NCI-H526 (cell line): ENCODE measurements around the gene CDK14.

Experiments used
- DNase-seq, 2 experiments: peaks; one replicate each; lab custom pipeline; 2025; lab: John Stamatoyannopoulos, UW

CDK14 gene

DNA sequence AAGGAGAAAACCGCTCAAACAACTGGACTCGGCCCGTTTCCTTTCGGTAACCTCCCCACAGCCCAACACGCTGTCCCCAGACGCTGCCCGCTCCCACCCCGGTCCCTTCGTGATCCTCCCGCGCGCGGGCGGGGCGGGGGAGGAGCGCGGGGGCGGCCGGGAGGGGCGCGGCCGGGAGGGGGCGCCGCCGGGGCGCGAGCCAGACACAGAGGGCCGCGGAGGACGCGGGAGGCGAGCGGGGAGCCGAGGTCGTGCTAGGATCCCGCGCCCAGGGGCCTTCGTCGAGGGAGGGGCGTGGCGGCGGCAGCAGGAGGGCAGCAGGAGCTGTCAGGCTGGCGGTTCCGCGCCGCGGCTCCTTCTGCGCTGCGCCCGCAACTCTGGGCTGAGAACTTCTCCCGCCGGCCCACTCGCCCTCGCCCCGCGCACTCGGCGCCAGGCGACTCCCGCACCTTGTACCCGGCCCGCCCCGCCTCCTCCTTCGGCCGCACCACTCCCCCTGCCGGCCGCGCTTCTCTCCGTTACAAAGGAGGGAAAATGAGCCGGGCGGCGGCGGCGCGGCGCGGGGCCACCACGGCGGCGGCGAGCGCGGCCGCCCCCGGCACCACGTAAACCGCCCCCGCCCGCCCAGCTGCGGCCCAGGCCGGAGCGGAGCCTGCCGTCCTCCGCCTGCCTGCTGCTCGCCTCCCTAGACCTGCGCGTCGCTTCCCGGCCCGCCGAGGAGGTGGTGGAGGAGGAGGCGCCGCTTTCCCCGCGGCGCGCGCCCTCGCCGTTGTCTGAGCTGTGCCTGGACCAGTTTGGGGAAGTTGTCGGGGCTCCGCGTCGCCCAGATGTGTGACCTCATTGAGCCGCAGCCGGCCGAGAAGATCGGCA lies at the start of gene CDK14:
CDK14 (plus strand) TSS at position 521 of the 870 bp plus-strand sequence; CDS start at position 828, 307 bp downstream.
- DNase-seq: peak; percentile 69 to 95

DNA sequence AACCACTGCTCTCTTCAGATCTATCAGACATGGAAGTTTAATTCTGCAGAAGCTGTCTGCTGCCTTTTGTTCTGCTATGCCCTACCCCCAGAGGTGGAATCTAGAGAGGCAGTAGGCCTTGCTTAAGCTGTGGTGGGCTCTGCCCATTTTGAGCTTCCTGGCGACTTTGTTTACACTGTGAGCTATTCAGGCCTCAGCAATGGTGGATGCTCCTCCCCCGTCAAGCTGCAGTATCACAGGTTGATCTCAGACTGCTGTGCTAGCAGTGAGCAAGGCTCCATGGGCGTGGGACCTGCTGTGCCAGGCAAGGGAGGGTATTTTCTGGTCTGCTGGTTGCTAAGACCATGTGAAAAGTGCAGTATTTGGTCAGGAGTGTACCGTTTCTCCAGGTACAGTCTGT lies 45.1 kb upstream of the CDK14 start:
- DNase-seq: peak in 1 of 2 experiments; percentile 10

DNA sequence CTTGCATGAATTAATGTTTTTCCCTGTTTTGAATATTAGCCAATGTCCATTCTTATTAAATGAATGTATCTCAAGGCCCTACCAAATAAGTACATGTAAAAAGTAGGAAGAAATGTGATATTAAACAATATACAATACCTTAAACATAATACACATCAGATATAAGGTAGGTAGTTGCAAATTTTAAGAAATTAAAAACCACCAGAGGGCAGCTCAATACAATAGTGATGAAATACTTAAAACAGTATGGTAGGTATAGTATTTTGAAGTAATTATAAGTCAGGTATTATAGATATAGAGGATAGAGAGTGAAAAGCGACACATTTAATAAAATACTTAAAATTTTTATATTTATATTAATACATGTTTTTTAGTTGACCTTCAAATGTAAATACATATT lies 43.6 kb upstream of the CDK14 start:
- peak in 1 of 2 experiments; percentile 37 for DNase-seq

DNA sequence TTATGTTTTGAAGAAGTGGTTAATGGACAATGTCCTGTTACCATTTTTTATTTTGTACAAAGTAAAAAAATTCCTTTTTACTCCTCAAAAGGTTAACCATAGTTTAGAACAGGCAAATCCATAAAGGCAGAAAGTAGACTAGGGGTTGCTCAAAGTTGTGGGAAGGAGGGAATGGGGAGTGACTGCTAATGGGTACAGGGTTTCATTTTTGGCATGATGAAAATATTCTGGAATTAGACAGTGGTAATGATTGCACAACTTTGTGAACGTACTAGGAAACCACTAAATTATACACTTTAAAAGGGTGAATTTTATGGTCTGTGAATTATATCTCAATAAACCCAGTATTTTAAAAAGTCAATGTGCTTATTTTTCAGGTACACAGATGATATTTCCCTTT lies 35.4 kb upstream of the CDK14 start:
- no peak for DNase-seq

DNA sequence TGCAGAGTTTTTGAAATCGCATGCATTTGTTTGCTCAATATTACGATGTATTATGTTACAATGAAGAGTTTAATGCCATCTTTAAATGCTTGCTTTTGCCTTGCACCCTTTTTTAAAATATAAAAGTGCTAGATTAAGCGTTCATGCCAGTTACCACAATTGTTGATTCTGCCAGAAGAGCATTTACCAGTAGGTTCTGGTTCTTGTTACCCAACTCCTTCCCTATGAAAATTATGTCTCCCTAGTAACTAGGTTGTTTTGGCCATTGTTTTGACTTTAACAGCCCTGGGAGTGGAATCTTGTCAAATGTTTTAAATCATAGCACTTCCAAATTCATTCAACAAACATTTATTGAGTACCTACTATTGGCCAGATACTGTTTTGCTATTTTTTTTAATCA lies 32.8 kb upstream of the CDK14 start:
- no peak for DNase-seq

DNA sequence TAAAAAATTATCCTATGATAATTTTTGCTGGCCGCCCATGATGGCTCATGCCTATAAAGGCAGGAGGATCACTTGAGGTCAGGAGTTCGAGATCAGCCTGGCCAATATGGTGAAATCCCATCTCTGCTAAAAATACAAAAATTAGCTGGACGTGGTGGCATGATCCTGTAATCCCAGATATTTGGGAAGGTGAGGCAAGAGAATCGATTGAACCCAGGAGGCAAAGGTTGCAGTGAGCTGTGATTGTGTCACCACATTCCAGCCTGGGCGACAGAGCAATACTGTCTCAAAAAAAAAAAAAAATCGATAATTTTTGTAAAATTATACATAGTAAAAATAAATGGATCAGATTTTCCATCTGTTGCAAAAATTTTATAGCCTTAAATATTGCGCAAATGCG lies 31.7 kb upstream of the CDK14 start:
- no peak for DNase-seq

DNA sequence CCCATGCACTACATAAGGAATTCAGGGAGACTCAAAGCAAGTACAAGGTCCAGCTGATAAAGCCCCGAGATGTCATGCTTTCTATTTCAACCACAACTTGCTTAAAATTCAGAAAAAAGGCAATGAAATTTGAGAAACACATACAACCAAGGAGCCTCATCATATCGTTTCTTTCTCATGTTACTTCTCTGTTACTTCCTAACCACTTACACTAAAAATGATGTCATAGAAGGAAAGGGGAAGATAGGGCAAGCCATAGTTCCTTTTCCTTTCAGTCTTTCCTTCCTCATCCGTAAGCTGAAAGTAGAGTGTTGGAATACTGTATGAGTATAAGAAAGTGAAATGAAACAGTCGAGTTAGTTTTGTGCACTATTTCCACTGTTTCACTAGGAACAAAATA lies 27.9 kb upstream of the CDK14 start:
- DNase-seq: no peak

DNA sequence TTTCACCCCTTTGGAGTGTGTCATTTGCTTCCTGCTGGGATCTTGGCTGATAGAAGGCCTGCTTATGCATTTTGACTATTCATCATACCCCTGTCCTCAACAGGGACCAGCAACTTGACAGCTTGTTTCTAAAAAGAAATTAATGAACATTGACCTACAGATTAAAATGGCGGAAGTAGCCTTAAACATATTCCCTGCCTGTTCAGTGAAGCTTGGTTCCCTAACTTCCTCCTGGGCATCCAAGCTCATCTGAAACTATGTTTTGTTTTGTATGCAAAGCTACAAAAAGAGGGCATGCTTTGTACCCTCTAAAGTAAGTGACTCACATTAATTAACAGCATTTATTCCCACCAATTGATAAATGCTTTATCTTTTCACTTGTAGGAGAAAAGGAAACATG lies 26.8 kb upstream of the CDK14 start:
- DNase-seq: no peak

DNA sequence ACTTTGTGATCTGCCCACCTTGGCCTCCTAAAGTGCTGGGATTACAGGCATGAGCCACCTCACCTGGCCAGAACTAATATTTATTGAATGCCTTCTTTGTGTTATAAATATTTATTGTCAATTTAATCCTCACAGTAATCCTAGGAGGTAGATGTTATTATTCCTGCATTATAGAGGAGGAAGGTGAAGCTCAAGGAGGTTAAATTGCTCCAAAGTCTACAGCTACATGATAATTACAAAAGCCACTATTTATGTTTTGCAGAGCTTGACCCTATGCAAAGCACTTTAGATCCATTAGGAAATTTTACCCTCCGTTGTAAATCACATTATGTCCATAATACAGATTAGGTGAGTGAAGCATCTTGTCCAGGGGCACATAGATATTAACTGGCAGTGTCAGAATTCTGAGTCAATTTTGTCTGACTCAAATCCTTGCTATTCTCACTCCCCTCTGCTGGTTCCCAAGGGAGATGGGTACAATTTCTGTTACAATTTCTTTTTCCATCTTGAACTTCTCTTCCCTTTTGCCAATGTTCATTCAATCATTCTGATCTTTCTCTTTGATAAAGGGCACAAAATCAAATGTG lies 25.7 kb upstream of the CDK14 start:
- DNase-seq: no peak

DNA sequence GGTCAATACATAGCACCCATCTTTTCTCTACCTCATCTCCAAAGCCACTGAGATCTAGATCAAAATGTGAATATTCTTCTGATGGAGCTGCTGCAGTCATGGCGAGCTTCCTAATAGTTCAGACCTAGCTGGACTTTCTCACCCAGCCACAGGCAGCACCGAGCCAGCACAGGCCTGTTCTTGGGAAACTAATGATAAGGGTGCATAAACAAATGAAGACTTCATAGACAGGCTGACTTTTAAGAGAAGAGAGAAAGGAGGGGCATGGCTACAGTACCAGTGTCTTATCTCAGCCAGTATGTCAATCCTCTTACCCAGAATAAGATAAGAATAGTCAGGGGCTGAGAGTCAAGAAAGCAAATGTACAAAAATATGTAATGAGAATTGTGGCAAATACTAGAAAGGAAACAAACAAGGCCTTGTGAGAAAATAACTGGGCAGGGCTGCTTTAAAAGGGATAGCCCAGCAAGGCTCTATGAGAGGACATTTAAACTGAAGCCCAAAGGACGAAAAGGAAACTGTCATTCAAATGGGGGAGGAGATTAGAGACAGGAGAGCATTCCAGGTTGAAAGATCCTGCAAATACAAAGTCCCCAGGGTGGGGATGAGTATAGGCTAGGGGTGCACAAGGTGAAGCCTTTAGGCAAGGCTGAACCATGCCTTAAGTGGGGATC lies 21.8 kb upstream of the CDK14 start:
- DNase-seq: peak in 1 of 2 experiments; percentile 22

DNA sequence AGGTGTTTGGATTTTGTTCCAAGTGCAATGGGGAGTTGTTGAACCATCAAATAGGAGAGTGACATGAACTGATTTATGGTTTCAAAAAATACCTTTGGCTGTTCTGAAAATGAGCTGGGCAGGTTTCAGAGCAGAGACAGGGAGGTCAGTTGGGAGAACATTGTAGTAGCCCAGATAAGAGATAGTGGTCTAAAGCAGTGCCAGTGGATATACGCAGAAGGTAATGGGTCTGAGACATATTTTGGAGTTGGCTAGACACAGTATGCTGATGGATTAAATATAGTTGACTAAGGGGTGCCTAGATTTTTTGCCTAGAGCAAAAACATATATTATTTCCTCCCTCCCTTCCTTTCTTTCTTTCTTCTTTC lies 21.3 kb upstream of the CDK14 start:
- no peak for DNase-seq

DNA sequence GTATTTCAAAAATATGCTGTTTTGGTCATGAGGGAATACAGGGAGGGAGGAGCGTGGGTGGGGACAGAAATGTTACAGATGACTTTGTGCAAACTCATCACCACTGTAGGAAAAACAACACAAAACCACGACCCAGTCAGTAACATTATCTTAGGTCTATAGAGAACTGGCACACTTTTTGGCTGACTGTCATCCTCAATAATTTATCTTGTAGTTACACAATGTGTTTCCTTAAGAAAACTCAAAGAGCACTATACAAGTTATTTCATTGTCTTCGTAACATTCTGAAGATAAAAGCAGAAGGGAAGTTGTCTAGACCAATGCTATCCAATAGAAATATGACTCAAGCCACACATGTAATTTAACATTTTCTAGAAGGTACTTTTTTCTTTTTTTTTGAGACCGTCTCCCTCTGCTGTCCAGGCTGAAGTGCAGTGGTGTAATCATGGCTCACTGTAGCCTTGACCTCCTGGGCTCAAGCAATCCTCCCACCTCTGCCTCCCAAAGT lies 16.9 kb upstream of the CDK14 start:
- peak; percentile 28 to 46 for DNase-seq

DNA sequence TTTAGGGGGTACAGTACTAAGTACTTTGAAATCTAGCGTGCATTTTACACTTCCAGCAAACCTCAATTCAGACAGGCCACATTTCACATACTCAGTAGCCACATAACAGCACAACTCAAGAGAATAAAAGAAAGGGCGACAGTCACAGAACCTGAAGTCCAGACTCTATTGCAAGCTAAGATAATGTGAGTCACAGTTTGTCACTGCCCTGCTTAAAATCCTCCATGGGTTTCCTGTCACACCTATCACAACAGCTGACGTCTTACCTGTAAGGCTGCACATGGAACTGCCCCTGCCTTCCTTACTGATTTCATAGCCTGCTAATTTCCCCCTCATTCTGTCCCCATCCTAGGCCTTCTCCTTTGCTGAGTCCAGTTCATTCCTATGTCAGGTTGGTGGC lies 16.1 kb upstream of the CDK14 start:
- no peak for DNase-seq

DNA sequence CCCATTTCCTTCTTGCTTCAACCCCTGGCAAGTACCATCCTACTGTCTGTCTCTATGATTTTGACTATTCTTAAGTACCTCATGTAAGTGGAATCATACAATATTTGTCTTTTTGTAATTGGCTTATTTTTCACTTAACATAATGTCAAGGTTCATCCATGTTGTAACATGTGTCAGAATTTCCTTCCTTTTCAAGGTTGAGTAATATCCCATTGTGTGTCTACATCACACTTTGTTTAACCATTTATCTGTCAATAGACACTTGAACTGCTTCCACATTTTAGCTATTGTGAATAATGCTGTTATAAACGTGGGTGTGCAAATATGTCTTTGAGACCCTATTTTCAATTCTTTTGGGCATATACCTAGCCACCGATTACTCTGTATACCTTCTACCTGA lies 14.0 kb upstream of the CDK14 start:
- no peak for DNase-seq

DNA sequence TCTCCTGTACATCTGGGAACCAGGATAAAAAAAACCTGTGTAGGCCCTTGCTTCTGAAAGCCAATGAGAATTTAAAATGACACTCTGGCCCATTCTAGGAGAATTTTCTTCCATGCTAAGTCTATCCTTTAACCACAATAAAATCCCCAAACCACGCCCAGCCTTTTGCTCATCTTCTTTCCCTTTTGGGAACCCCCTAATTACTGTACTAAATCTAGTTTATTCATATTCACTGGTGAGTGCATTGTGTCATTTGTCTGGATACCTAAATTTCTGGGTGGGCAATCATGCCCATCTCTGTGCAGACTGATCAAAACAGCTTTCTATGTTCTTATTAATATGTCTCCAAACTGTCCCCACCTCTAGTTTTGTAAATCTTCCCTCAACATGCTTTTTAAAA lies 11.7 kb upstream of the CDK14 start:
- no peak for DNase-seq

DNA sequence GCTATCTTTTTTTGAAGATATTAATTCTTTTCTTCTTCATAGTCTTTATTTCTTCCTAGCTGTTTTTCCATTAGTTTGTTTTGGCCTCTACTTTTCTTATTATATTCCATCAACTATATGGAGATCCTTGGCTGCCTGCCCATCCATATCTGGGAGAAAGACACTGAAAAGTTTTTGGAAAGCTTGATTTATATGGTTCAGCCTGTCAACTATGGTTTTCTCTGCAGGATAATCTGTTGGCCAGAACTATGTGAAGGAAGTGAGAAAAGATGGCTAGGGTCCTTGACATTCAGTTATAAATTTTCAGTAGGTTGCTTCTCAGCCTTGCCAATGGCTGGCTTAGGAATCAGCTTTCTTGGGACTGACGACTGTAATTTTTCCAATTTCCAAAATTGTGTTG lies 10.0 kb upstream of the CDK14 start:
- no peak for DNase-seq

DNA sequence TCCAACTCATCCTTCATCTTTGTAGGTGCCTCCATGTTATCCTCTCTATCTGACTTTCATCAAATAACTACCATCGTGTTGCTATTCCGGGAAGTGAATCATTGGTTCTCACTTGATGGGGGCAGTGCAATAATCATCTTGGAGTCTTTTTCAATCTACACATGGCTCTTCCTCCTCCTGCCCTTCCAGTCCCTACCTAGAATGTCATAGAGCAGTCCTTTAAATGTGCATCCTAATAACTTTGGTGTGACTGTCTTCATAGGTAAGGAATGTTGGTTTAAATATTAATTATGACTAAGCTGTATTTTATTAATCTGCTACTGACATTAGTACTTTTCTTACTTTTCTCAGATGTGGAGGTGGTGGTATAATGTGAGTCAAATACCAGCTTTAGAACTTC lies 8.4 kb upstream of the CDK14 start:
- DNase-seq: no peak

DNA sequence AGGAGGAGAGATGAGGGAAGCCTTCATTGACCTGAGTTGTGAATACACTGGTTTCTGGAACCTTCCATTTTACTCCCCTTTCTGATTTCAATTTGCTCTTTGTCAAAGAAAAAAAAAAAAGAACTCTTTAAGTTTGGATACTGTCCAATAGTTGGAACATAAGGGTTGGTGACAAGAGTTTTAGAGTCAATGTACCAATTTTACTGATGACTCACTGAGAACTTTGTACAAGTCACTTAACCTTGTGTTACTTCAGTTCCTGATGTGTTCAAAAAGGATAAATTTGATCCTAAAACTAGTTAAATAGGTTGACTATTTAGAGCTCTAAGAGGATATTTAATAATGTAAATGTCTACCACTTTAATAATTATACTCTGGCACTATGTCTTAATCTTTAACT lies 4.1 kb upstream of the CDK14 start:
- no peak for DNase-seq

DNA sequence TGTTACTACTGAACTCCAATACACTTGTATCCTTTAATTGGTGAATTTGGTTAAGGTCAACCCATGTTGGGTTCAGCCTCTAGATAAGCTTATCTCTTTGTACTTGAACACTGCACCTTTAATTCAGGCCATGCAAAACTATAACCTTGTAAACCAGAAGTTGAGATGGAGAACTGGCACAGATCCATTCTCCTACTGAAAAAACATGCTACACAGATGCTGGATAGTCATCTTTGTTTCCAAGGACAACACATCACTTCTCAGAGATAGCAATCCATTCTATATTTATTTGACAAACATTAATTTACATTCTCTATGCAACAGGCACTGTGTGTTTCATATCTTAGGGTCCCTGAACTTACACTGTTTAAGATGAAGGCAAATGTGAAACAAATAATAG lies 2.9 kb upstream of the CDK14 start:
- DNase-seq: peak; percentile 52 to 72

DNA sequence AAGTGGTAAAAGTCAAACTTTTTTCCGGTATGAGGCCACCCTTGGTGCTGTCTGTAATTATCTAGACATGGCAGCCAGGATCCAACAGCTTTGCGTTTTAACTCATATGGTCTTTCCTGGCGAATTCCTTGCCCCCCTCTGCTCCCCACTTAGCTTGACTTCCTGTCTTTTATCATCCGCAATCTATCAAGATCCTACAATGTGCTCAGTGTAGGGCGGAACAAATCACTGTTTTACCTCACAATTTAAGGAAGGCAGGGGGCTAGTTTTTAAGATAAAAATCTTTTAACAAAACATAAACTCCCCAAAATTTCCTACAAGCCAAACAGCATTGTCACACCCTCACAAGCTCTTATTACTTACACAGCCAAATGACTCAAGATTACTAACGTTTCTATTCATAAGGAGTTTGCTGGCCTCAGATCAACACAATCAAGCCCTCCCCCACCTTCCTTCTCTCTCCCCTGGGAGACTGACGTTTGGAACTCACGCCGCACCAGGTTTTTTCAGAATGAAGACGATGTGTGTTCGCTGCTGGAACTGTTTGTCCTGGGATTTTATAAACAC lies 1.3 kb upstream of the CDK14 start:
- DNase-seq: peak; percentile 70 to 78

DNA sequence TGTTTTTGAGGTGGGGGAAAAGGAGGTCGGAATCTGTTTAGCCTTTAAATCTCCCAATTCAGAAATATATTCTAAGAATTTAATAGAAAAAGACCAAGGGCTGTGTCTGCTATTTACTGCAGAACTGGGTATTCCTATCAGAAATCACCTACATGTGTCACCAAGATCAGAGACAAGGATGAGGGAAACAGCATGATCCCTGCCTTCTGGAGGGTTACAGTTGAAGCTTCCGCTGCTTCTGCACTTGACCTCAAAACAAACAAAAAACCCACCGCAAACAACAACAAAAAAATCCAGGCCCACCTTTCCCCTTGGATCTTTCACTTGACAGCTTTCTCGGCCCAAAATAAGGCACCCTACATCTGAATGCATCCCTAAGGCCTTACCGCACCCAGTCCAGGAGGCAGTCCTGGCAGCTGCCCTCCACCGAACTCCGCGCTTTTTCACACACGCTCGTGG lies 750 bp upstream of the CDK14 start:
- DNase-seq: peak; percentile 56 to 67
